ENCODE data around the gene MYBL2.
A peak's percentile ranks its signal among the peaks of the same experiment; 100 is the strongest.

The MYBL2 gene

DNA sequence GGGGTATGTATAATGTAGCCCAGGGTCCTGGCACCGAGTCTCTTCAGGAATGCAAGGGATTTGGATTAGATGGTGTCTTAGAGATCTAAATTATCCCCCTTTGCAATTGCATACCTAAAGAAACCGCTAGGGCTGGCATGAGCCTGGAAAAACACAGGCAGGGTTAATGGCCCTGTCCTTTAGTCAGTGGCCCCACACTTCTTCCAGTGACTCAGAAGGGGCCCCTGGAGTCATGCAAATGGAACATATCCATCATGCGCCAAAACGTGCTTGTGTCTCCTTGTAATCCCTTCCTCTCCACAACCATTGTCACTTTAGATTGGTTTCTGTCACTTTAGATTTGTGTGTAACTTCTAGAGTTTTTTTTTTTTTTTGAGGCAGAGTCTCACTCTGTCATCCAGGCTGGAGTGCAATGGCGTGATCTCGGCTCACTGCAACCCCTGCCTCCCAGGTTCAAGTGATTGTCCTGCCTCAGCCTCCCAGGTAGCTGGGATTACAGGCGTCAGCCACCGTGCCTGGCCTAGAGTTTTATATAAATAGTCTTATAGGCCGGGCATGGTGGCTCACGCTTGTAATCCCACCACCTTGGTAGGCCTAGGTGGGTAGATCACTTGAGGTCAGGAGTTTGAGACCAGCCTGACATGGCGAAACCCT is 8.7 kb upstream of the MYBL2 start:
- no peak for DNase-seq (ENCODE audit: low read depth, low spot score)
- Histone ChIP-seq H3K36me3 (ENCODE audit: insufficient read depth, low read length) (no peaks in the 10 kb centered on the region), H3K27ac (no peak overlapping the region), H3K4me3 (peak overlapping the region; percentile 93), H3K9me3 (ENCODE audit: low read depth, low read length) (no peaks in the 10 kb centered on the region), H3K9ac (ENCODE audit: insufficient read length) (peak overlapping the region; percentile 78)
- TF ChIP-seq POLR2AphosphoS5 (IDR thresholded peaks at IDR 0.05; ENCODE audit: borderline replicate concordance, low read depth, low read length) = no peak
- no peak for TF ChIP-seq FOXP2 (optimal IDR thresholded peaks at IDR 0.05; ENCODE audit: control extremely low read depth, extremely low read length, insufficient read depth)
- no peak for TF ChIP-seq EZH2 (IDR thresholded peaks at IDR 0.05)

DNA sequence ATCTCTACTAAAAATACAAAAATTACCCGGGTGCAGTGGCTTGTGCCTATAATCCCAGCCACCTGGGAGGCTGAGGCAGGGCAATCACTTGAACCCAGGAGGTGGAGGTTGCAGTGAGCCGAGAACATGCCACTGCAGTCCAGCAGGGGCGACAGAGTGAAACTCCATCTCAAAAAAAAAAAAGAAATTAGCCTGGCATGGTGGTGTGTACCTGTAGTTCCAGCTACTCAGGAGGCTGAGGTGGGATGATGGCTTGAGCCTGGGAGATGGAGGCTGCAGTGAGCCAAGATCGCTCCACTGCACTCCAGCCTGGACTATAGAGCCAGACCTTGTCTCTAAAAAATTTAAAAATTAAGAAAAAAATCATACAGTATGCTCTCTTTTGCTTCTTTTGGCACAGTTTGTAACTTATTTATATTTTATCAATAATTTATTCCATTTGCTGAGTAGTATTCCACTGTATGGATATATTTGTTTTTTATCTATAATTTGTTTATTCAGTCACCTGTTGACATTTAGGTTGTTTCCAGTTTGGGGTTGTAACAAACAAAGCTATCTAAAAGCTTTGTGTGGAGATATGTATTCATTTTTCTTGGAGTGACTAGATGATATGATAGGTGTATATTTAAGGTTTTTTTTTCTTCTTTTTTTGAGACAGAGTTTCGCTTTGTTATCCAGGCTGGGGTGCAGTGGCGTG is 8.0 kb upstream of the MYBL2 start:
- Histone ChIP-seq H3K9me3 (ENCODE audit: low read depth, low read length) (no peaks in the 10 kb centered on the region), H3K36me3 (ENCODE audit: insufficient read depth, low read length) (no peaks in the 10 kb centered on the region), H3K27ac (no peak overlapping the region), H3K9ac (ENCODE audit: insufficient read length) (no peak overlapping the region), H3K4me3 (no peak overlapping the region)
- no peak for DNase-seq (ENCODE audit: low read depth, low spot score)
- TF ChIP-seq FOXP2 (optimal IDR thresholded peaks at IDR 0.05; ENCODE audit: control extremely low read depth, extremely low read length, insufficient read depth) (no peak), EZH2 (IDR thresholded peaks at IDR 0.05) (no peak), POLR2AphosphoS5 (IDR thresholded peaks at IDR 0.05; ENCODE audit: borderline replicate concordance, low read depth, low read length) (no peak)

DNA sequence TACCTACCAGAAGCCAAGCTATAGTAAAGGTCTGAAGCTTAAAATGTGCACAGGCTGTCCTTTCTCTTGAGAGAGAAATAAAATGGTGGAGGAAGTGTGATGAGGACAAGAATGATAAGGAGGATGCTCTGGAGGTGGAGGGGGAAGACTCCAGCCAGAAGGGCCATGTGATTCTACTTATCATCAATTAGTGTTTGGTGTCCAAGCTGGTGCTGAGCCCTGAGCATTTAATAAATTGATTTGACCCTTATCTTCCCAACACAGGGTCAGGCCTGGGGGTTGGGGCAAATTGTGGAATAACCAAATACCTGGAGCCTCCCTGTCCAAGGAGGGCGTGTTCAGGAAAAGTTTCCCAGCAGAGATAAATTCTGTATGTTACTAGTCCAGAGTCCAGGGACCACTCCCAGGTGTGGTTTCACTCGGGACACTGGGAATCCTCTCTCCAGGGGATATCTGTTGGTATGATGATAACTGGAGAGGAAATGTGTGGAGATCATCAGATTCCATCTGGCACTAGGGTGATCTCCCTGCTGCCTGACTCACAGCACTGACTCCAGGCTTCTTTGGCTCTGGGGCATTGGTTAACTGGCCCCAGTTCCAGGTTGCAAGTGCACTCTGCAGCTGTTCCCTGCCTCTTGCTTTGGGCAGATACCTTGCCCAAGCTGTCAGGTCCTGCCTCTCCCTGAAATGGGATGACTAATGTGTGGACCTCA is 3.8 kb upstream of the MYBL2 start:
- TF ChIP-seq FOXP2 (optimal IDR thresholded peaks at IDR 0.05; ENCODE audit: control extremely low read depth, extremely low read length, insufficient read depth) (no peak), POLR2AphosphoS5 (IDR thresholded peaks at IDR 0.05; ENCODE audit: borderline replicate concordance, low read depth, low read length) (no peak), EZH2 (IDR thresholded peaks at IDR 0.05) (no peak)
- H3K9ac ChIP-seq (ENCODE audit: insufficient read length) = no peak overlapping the region
- no peaks in the 10 kb centered on the region for H3K36me3 ChIP-seq (ENCODE audit: insufficient read depth, low read length)
- H3K9me3 ChIP-seq (ENCODE audit: low read depth, low read length) = no peaks in the 10 kb centered on the region
- no peak for DNase-seq (ENCODE audit: low read depth, low spot score)
- no peak overlapping the region for H3K27ac ChIP-seq
- H3K4me3 ChIP-seq = no peak overlapping the region

DNA sequence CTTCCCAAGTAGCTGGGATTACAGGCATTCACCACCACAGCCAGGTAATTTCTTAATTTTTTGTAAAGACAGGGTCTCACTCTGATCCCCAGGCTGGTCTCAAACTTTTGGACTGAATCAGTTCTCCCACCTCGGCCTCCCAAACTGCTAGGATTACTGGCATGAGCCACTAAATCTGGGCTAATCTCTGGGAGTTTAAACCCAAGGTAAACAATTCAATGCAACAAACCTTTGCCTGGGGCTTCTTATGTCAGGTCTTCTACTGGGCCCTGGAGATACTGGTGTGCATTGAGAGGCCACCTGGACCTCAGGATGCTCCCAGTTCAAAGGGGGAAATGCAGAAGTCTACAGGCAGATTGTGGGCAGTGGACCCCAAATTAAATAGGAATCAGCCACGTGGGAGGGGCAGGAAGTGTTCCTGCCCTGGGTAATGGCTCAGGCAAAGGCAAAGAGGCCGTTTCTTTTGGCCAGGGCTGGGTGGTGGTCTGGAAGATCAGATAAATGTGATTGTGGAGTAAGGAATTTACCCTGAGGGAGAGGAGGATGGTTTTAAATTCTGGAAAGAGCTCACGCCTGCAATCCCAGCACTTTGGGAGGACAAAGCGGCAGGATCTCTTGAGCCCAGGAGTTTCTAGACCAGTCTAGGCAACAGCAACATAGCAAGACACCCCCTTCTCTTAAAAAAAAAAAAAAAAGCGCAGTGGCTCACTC is 1.3 kb upstream of the MYBL2 start:
- Histone ChIP-seq H3K27ac (no peak overlapping the region), H3K9me3 (ENCODE audit: low read depth, low read length) (no peaks in the 10 kb centered on the region), H3K9ac (ENCODE audit: insufficient read length) (no peak overlapping the region), H3K4me3 (no peak overlapping the region), H3K36me3 (ENCODE audit: insufficient read depth, low read length) (peaks cover 6% of the 10 kb centered on the region; the same call in 1 of the 2 replicates)
- TF ChIP-seq POLR2AphosphoS5 (IDR thresholded peaks at IDR 0.05; ENCODE audit: borderline replicate concordance, low read depth, low read length) (no peak), FOXP2 (optimal IDR thresholded peaks at IDR 0.05; ENCODE audit: control extremely low read depth, extremely low read length, insufficient read depth) (no peak)
- DNase-seq (ENCODE audit: low read depth, low spot score) = no peak

DNA sequence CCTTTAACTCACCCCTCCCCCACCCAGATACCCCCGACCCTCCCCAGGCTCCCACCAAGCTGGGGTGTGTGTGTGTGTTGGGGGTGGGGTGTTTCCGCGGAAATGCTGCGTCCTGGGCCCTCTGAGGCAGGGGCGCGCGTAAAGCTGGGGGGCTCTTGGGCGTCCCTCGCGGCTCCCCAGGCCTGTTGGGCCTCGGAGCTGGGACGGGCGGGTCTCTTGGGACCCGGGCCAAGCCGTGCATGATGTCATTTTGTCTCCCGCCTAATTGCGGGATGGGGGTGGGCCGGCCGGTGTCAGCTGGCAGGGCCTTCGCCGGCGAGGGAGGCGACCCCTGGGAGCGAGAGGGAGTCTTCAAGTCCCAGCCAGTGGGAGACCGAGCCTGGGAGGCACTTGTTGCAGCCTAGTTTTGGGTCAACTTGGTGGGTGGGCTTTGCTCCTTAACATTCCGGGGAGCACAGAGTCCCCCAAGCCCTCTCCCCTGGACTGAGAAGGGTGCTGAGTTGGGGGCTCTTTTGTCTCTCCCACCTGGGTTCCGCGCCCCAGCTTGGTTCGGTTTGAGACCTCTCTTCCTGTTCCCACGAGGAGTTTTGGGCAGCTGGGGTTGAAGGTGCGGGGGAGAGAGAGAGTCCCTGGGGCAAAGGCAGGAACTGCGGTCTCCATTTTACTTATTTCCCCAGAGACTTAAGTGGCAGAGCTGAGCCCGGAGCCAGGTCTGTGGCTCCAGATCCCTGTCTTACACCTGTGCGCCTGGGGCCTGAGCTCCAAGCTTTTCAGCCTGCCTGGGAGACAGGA is 623 bp downstream of the MYBL2 start:
- Histone ChIP-seq H3K4me3 (peak overlapping the region; percentile 92), H3K36me3 (ENCODE audit: insufficient read depth, low read length) (peaks cover 16% of the 10 kb centered on the region), H3K9me3 (ENCODE audit: low read depth, low read length) (no peaks in the 10 kb centered on the region), H3K27ac (0 out of 2 replicates have a peak overlapping the region, but pooled peaks have one; percentile 60), H3K9ac (ENCODE audit: insufficient read length) (peak overlapping the region; percentile 82)
- no peak for TF ChIP-seq EZH2 (IDR thresholded peaks at IDR 0.05)
- no peak for TF ChIP-seq POLR2AphosphoS5 (IDR thresholded peaks at IDR 0.05; ENCODE audit: borderline replicate concordance, low read depth, low read length)
- TF ChIP-seq FOXP2 (optimal IDR thresholded peaks at IDR 0.05; ENCODE audit: control extremely low read depth, extremely low read length, insufficient read depth) = no peak
- DNase-seq (ENCODE audit: low read depth, low spot score) = no peak

DNA sequence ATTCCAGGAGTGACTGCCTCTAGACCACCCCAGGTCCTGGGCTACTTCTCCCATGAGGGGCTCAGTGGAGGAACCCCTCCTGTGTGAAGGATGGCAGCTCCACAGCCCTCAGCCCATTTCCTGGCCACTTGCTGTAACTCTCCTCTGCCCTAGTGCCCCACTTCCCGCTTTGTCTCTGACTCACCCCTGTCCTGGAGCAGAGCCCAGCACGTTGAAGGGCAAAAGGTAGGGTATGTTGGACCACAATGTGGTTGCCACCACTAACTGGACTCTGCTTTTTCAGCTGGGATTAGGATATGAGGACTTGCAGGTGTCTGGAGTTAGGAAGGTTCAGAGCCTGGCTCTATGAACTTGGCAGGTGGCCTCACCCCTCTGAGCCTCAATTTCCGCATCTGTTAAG is 2.4 kb downstream of the MYBL2 start:
- Histone ChIP-seq H3K27ac (no peak overlapping the region), H3K9ac (ENCODE audit: insufficient read length) (no peak overlapping the region), H3K9me3 (ENCODE audit: low read depth, low read length) (no peaks in the 10 kb centered on the region), H3K4me3 (no peak overlapping the region), H3K36me3 (ENCODE audit: insufficient read depth, low read length) (peaks cover 29% of the 10 kb centered on the region)
- DNase-seq (ENCODE audit: low read depth, low spot score) = no peak
- TF ChIP-seq POLR2AphosphoS5 (IDR thresholded peaks at IDR 0.05; ENCODE audit: borderline replicate concordance, low read depth, low read length) = no peak
- TF ChIP-seq EZH2 (IDR thresholded peaks at IDR 0.05) = no peak
- no peak for TF ChIP-seq FOXP2 (optimal IDR thresholded peaks at IDR 0.05; ENCODE audit: control extremely low read depth, extremely low read length, insufficient read depth)

DNA sequence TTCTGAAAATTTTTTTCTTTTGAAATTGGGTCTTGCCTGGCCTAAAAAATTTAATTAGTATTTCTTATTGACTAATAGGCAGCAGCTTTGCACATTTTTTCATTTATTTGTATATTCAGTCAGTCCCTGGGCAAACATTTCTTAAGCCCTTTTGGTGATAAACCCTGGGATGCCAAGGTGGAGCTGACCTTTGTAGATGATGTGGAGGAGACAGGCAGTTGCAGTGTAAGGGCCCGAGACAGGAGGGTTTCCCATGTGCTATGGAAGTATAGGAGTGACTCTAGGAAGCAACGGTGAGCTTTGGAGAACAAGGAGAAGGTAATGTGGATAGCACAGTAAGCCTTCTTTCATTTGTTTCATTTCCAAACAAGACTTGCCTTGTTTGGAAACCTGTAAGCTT is 3.5 kb downstream of the MYBL2 start:
- Histone ChIP-seq H3K9ac (ENCODE audit: insufficient read length) (no peak overlapping the region), H3K36me3 (ENCODE audit: insufficient read depth, low read length) (peaks cover 32% of the 10 kb centered on the region), H3K9me3 (ENCODE audit: low read depth, low read length) (no peaks in the 10 kb centered on the region), H3K27ac (0 out of 2 replicates have a peak overlapping the region, but pooled peaks have one; percentile 25), H3K4me3 (no peak overlapping the region)
- TF ChIP-seq POLR2AphosphoS5 (IDR thresholded peaks at IDR 0.05; ENCODE audit: borderline replicate concordance, low read depth, low read length) (no peak), FOXP2 (optimal IDR thresholded peaks at IDR 0.05; ENCODE audit: control extremely low read depth, extremely low read length, insufficient read depth) (no peak), EZH2 (IDR thresholded peaks at IDR 0.05) (no peak)
- DNase-seq (ENCODE audit: low read depth, low spot score) = no peak
